CD4-positive, alpha-beta T cell (primary cell): Measurements from ENCODE around the gene ZNF19. TPM values are rescaled to one million over a fixed set of nuclear protein-coding genes. Genes with fewer than 3 reads are reported as not detected.

ENCODE experiments used
- ATAC-seq: fragments of 200-7000 bp; cut with Tn5 transposase; one replicate; pipeline ENCODE4 v1.10.0; 2022; ENCODE audit warnings: mild to moderate bottlenecking; ENCODE audit not compliant: poor library complexity
- CTCF ChIA-PET: fragments of 350-600 bp; sonication (Branson Sonifier 250); formaldehyde crosslinking; loops from one replicate; lab custom pipeline; 2021; ENCODE audit warnings: antibody characterized with exemption, inconsistent platforms; lab: Charles Lee
- POLR2A ChIA-PET: fragments of 350-600 bp; sonication (Branson Sonifier 250); formaldehyde crosslinking; loops from one replicate; lab custom pipeline; 2021; ENCODE audit warnings: antibody characterized with exemption, inconsistent platforms; lab: Charles Lee
- DNase-seq, 14 experiments: peaks; one replicate each; pipeline ENCODE4 v3.0.0-alpha.2; 2013 to 2020; ENCODE audit warnings: mixed read lengths in 2 of 14
- H3K27ac ChIP-seq, 2 donors: one replicate each; pipeline versions ENCODE4 v1.5.1 to v1.7.0; 2013; ENCODE audit warnings: low read length in 2 of 2, low read depth in 1 of 2, mild to moderate bottlenecking in 1 of 2
- H3K27me3 ChIP-seq, 2 experiments: 1 replicate in 1 of 2; 2 replicates in 1 of 2; pipeline versions ENCODE4 v1.6.1 to v1.7.0; 2013; ENCODE audit warnings: low read length in 2 of 2, control low read depth in 1 of 2, mild to moderate bottlenecking in 1 of 2, moderate library complexity in 1 of 2; ENCODE audit not compliant: insufficient read depth in 2 of 2, control insufficient read depth in 1 of 2
- H3K36me3 ChIP-seq: one replicate; pipeline ENCODE4 v1.6.1; 2013; ENCODE audit warnings: low read length, control low read depth; ENCODE audit not compliant: insufficient read depth
- H3K4me1 ChIP-seq: one replicate; pipeline ENCODE4 v1.6.1; 2013; ENCODE audit warnings: low read length, control low read depth; ENCODE audit not compliant: insufficient read depth
- H3K4me3 ChIP-seq: one replicate; pipeline ENCODE4 v1.5.1; 2013; ENCODE audit warnings: mild to moderate bottlenecking, low read length, moderate library complexity
- H3K9me3 ChIP-seq, 2 experiments: 1 replicate in 1 of 2; 2 replicates in 1 of 2; pipeline versions ENCODE4 v1.6.1 to v1.7.0; 2013; ENCODE audit warnings: low read length in 2 of 2, mild to moderate bottlenecking in 2 of 2, control low read depth in 1 of 2, moderate library complexity in 1 of 2; ENCODE audit not compliant: control insufficient read depth in 1 of 2, insufficient read depth in 1 of 2
- H3K27ac Mint-ChIP-seq: one replicate; pipeline ENCODE4 v1.8.0; 2020; ENCODE audit warnings: mixed read lengths
- H3K27me3 Mint-ChIP-seq: one replicate; pipeline ENCODE4 v1.8.0; 2021; ENCODE audit warnings: mixed read lengths
- H3K36me3 Mint-ChIP-seq: one replicate; pipeline ENCODE4 v1.8.0; 2021; ENCODE audit warnings: low read depth, mixed read lengths
- H3K4me1 Mint-ChIP-seq: one replicate; pipeline ENCODE4 v1.8.0; 2021; ENCODE audit warnings: low read depth, mixed read lengths
- H3K4me3 Mint-ChIP-seq: one replicate; pipeline ENCODE4 v1.8.0; 2020; ENCODE audit warnings: mild to moderate bottlenecking, mixed read lengths
- H3K9me3 Mint-ChIP-seq: one replicate; pipeline ENCODE4 v1.8.0; 2020; ENCODE audit warnings: mixed read lengths
- intact Hi-C, 2 experiments: fragments of 100-400 bp; cut with DNase I in 1 of 2; cut with micrococcal nuclease in 1 of 2; formaldehyde crosslinking; loops; one replicate each; pipeline versions ENCODE4 v1.15.1 to v1.9.0; 2023 to 2025; cut with DNase I, micrococcal nuclease
- total RNA-seq, 174 experiments: library from RNA in 2 of 174; stranded (reverse) in 2 of 174; gene quantifications; one replicate each; pipeline ENCODE4 v1.2.3 and lab custom pipeline; 2021 to 2026
- TF ChIP-seq, protein P1 (sequence below): fragments of 200-600 bp; IDR thresholded peaks from one replicate; pipeline ENCODE4 v1.8.0; 2022; ENCODE audit warnings: antibody characterized with exemption, mild to moderate bottlenecking

Gene ZNF19
- total RNA-seq, 2 experiments from 2014 or later: 4.6 to 6.4 TPM

DNA sequence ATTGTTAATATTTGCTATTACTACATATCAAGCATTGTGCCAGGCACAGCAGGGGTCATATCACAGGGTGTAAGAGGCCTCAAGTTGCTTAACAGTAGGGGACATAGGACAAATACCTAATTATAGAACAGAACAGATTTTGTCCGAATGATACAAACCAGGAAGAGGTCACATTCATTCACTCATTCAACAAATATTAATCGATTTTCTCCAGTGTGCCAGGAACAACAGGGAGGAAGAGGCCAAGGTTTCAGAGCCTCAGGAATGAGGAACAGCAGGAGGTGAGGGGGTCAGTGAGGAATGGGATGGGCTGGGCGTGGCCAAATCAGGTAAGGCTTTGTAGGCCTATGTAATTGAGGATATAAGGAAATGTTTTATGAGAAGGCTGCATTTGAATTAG, 25.9 kb upstream of the ZNF19 start:
- CTCF ChIA-PET: no interaction called here
- no peak overlapping the region for H3K27ac ChIP-seq
- TF ChIP-seq, protein P1, sequence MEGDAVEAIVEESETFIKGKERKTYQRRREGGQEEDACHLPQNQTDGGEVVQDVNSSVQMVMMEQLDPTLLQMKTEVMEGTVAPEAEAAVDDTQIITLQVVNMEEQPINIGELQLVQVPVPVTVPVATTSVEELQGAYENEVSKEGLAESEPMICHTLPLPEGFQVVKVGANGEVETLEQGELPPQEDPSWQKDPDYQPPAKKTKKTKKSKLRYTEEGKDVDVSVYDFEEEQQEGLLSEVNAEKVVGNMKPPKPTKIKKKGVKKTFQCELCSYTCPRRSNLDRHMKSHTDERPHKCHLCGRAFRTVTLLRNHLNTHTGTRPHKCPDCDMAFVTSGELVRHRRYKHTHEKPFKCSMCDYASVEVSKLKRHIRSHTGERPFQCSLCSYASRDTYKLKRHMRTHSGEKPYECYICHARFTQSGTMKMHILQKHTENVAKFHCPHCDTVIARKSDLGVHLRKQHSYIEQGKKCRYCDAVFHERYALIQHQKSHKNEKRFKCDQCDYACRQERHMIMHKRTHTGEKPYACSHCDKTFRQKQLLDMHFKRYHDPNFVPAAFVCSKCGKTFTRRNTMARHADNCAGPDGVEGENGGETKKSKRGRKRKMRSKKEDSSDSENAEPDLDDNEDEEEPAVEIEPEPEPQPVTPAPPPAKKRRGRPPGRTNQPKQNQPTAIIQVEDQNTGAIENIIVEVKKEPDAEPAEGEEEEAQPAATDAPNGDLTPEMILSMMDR: no peak
- no peaks in the 10 kb centered on the region for H3K9me3 ChIP-seq
- ATAC-seq: no peak
- POLR2A ChIA-PET: no interaction called here
- H3K4me3 ChIP-seq: no peak overlapping the region
- Mint-ChIP-seq H3K27me3 (peaks cover 11% of the 10 kb centered on the region), H3K9me3 (no peaks in the 10 kb centered on the region), H3K36me3 (no peaks in the 10 kb centered on the region), H3K27ac (no peak overlapping the region), H3K4me3 (no peak overlapping the region), H3K4me1 (no peaks in the 10 kb centered on the region)
- no peak for DNase-seq
- no peaks in the 10 kb centered on the region for H3K36me3 ChIP-seq
- peaks cover 0 to 4% of the 10 kb centered on the region in 2 experiments for H3K27me3 ChIP-seq
- H3K4me1 ChIP-seq: no peaks in the 10 kb centered on the region
- intact Hi-C loops: no loop called here

GRCh38 chr16:71514476-71514875, 25.4 kb upstream of the ZNF19 start:
- Histone ChIP-seq H3K4me1 (no peaks in the 10 kb centered on the region), H3K4me3 (no peak overlapping the region), H3K27ac (no peak overlapping the region), H3K27me3 (peaks cover 0 to 4% of the 10 kb centered on the region in 2 experiments), H3K36me3 (no peaks in the 10 kb centered on the region), H3K9me3 (no peaks in the 10 kb centered on the region)
- H3K9me3 Mint-ChIP-seq: no peaks in the 10 kb centered on the region
- H3K4me3 Mint-ChIP-seq: no peak overlapping the region
- intact Hi-C loops: no loop called here
- ChIA-PET CTCF (no interaction called here), POLR2A (no interaction called here)
- DNase-seq (no peak), ATAC-seq (no peak)
- H3K36me3 Mint-ChIP-seq: no peaks in the 10 kb centered on the region
- H3K27me3 Mint-ChIP-seq: peaks cover 13% of the 10 kb centered on the region
- no peak overlapping the region for H3K27ac Mint-ChIP-seq
- no peaks in the 10 kb centered on the region for H3K4me1 Mint-ChIP-seq
- TF ChIP-seq, protein P1: no peak

- no peak overlapping the region for H3K27ac Mint-ChIP-seq
Observed at GRCh38 chr16:71513302-71513701, 24.2 kb upstream of the ZNF19 start.

More at GRCh38 chr16:71513302-71513701, 24.2 kb upstream of the ZNF19 start:
- Histone ChIP-seq H3K4me3 (no peak overlapping the region), H3K27me3 (peaks cover 0 to 4% of the 10 kb centered on the region in 2 experiments), H3K9me3 (no peaks in the 10 kb centered on the region), H3K36me3 (no peaks in the 10 kb centered on the region), H3K27ac (no peak overlapping the region), H3K4me1 (no peaks in the 10 kb centered on the region)
- ATAC-seq (no peak), DNase-seq (no peak)
- Mint-ChIP-seq H3K9me3 (no peaks in the 10 kb centered on the region), H3K36me3 (no peaks in the 10 kb centered on the region), H3K4me3 (no peak overlapping the region), H3K27me3 (peaks cover 18% of the 10 kb centered on the region), H3K4me1 (no peaks in the 10 kb centered on the region)
- intact Hi-C loops: no loop called here
- ChIA-PET CTCF (no interaction called here), POLR2A (no interaction called here)
- TF ChIP-seq, protein P1: no peak
